GM18526 (cell line): ENCODE data around the gene NFAT5.

Source experiments
- POLR2A ChIP-seq: IDR thresholded peaks from 3 replicates; pipeline ENCODE4 v1.6.1; 2011; ENCODE audit not compliant: insufficient read length; ENCODE audit errors: extremely low read depth

NFAT5 gene

GRCh38 chr16:69672998-69673713 lies 107.4 kb downstream of the NFAT5 start:
- TF ChIP-seq POLR2A, result no peak

- no peak for TF ChIP-seq POLR2A
Observed at GRCh38 chr16:69680358-69680757, 114.6 kb downstream of the NFAT5 start.

DNA sequence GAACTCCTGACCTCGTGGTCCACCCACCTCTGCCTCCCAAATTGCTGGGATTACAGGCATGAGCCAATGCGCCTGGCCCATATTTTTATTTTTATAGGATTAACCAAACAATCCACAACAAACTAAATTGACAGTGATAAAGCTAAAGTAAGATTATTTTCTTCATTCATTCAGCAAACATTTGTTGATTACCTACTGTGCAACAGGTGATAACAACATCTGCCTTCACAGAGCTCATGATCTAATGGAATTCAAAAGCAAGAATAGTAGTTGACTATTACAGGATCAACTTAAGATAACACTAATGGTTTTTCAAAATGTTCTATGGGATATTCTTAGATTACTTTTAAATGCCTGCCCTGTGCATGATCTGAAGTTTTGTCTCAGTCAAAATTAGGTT lies 122.8 kb downstream of the NFAT5 start:
- TF ChIP-seq POLR2A, result no peak

DNA sequence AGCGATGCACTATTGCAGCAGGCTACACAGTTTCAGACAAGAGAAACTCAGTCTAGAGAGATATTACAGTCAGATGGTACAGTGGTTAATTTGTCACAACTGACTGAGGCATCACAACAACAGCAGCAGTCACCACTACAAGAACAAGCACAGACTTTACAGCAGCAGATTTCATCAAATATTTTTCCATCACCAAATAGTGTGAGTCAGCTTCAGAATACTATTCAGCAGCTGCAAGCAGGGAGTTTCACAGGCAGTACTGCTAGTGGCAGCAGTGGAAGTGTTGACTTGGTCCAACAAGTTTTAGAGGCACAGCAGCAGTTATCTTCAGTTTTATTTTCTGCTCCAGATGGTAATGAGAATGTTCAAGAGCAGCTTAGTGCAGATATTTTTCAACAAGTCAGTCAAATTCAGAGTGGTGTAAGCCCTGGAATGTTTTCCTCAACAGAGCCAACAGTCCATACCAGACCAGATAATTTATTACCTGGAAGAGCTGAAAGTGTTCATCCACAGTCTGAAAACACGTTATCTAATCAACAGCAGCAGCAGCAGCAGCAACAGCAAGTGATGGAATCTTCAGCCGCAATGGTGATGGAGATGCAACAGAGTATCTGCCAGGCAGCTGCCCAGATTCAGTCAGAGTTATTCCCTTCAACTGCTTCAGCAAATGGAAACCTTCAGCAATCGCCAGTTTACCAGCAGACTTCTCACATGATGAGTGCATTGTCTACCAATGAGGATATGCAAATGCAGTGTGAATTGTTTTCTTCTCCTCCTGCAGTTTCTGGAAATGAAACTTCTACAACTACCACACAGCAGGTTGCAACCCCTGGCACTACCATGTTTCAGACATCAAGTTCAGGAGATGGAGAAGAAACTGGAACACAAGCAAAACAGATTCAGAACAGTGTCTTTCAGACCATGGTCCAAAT lies 126.5 kb downstream of the NFAT5 start:
- TF ChIP-seq POLR2A, result no peak

DNA sequence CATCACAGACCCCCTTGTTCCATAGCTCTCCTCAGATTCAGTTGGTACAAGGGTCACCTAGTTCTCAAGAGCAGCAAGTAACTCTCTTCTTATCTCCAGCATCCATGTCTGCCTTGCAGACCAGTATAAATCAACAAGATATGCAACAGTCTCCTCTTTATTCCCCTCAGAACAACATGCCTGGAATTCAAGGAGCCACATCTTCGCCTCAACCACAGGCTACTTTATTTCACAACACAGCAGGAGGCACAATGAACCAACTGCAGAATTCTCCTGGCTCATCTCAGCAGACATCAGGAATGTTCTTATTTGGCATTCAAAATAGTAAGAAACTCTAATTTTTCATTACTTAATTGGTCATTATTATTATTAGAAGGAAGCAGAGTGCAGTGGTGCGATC lies 128.2 kb downstream of the NFAT5 start:
- no peak for TF ChIP-seq POLR2A

DNA sequence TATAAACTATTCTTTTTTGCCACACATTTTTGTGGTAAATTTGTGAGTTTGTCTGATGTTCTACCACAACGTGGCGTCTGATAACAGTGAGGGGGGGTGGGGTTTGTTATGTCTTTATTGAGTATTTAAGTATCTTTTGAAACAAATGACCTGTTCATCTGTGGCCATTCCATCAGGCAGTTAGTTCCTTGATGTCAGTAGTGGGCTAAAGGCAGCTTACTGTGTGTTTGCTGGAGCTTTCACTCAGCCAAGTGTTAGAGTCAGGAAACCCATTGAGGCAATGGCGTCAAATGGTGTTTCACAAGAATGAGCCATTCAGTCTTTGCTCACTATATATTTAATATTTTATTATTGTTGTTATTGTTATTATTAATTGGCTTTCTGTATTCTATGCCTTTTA lies 132.6 kb downstream of the NFAT5 start:
- TF ChIP-seq POLR2A, result no peak

GRCh38 chr16:69699915-69700314 lies 134.1 kb downstream of the NFAT5 start:
- no peak for TF ChIP-seq POLR2A

DNA sequence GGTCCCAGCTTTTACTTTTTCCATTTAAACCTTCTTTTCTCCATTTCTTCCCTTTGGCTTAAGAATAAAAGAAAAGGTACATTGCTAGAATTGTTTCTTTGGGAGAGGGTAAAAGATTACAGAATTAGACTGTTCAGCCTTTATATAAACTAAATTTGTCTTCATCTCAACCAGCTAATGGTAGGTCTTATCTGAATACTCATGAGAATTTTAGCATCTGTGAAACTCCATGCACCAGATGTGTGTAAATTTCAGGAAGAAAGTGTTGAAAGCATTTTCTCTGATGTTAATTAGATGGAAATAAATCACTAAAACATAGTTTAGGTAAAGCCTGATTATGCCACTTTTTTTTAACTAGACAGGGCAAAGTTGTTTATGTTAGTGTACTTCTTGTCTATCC lies 135.7 kb downstream of the NFAT5 start:
- no peak for TF ChIP-seq POLR2A

- TF ChIP-seq POLR2A, result no peak
Observed at GRCh38 chr16:69701866-69702265, 136.1 kb downstream of the NFAT5 start.

- TF ChIP-seq POLR2A, result no peak
Observed at GRCh38 chr16:69703638-69704037, 137.9 kb downstream of the NFAT5 start.

- TF ChIP-seq POLR2A, result no peak
Observed at GRCh38 chr16:69706256-69706974, 140.6 kb downstream of the NFAT5 start.

GRCh38 chr16:69706975-69707340 lies 141.2 kb downstream of the NFAT5 start:
- TF ChIP-seq POLR2A, result no peak

DNA sequence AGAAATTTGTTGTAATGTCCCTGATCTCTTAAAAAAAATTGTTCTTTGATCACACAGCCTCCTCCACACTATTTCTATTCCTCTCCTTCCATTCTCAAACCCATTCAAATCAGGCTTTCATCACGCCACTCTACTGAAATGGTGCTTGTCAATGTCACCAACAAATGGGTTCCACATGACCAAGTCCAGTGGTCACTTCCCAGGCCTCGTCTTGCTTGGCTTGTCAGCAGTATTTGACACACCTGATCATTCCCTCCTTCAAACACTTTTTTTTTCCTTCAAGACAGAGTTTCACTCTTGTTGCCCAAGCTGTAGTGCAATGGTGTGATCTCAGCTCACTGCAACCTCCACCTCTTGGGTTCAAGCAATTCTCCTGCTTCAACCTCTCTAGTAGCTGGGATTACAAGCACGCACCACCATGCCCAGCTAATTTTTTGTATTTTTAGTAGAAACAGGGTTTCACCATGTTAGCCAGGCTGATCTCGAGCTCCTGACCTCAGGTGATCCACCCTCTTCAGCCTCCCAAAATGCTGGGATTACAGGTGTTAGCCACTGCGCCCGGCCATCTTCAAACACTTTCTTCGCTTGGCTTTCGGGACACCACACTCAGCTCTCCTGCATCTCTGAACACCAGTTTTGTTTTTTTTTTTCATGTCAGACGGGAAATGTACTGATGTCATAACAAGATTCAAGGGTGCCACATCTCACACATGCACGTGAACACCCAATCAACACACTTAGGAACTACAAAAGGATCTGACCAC lies 142.3 kb downstream of the NFAT5 start:
- TF ChIP-seq POLR2A, result no peak

DNA sequence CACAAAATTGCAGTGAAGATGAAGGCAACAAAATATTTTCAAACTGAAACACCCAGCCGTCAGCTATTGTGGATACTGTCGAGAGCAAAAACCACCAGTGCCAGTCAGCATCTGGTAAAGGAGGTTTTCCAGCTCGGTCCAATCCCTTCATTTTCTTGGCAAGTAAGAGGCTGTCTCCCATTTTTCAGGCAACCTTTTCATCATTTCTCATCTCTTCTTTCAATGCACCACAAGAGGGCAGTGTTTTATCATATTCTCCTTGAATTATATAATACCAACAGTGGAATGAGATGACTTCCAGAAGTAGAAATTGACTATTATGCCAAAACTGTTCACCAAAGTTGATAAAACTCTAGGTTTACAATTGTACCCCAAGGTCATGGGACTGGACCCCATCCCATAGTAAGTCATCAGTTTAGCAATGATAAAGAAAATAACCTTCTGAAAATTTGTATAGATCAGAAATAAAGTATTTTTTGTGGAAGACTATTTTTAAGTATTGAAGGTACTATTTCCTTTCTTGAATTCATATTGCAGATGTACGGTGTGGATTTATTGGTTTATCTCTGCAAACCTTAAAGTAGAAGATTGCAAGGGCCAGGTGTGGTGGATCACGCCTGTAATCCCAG lies 143.8 kb downstream of the NFAT5 start:
- no peak for TF ChIP-seq POLR2A
